Measurements from ENCODE around the gene HLA-A. TPM values are rescaled to one million over a fixed set of nuclear protein-coding genes. Genes with fewer than 3 reads are reported as not detected.

Gene HLA-A
- total and polyA plus RNA-seq, 2 of the 13 experiments (the other 11 are each of a cell fraction or from before 2014, with no cell fraction given) = 345 to 527 TPM

- TF ChIP-seq ZSCAN5A (CRISPR knock-in tag; IDR thresholded peaks at IDR 0.05; ENCODE audit: borderline replicate concordance) (no peak), JUN (CRISPR knock-in tag; IDR thresholded peaks at IDR 0.05) (no peak), HHEX (CRISPR knock-in tag; IDR thresholded peaks at IDR 0.05) (no peak), NFE2L2 (IDR thresholded peaks at IDR 0.05; ENCODE audit: low read length) (no peak), ZNF468 (CRISPR knock-in tag; IDR thresholded peaks at IDR 0.05) (no peak), MZF1 (CRISPR knock-in tag; IDR thresholded peaks at IDR 0.05; ENCODE audit: borderline replicate concordance) (no peak), ZNF546 (CRISPR knock-in tag; conservative IDR thresholded peaks at IDR 0.05) (no peak), KLF15 (CRISPR knock-in tag; IDR thresholded peaks at IDR 0.05; ENCODE audit: borderline replicate concordance) (no peak; the same call in 1 of the 2 replicates), RBM22 (optimal IDR thresholded peaks at IDR 0.05; ENCODE audit: low read length) (no peak), KAT8 (CRISPR knock-in tag; IDR thresholded peaks at IDR 0.05) (no peak), DBP (CRISPR knock-in tag; IDR thresholded peaks at IDR 0.05; ENCODE audit: not compliant biosample characterization) (no peak), CENPX (CRISPR knock-in tag; IDR thresholded peaks at IDR 0.05) (no peak), ZNF407 (CRISPR knock-in tag; IDR thresholded peaks at IDR 0.05; ENCODE audit: not compliant biosample characterization) (no peak), NKX3-1 (CRISPR knock-in tag; IDR thresholded peaks at IDR 0.05) (no peak), ZNF781 (CRISPR knock-in tag; IDR thresholded peaks at IDR 0.05; ENCODE audit: borderline replicate concordance, not compliant biosample characterization) (no peak), FOSL2 (CRISPR knock-in tag; IDR thresholded peaks at IDR 0.05) (no peak), ZNF615 (CRISPR knock-in tag; IDR thresholded peaks at IDR 0.05; ENCODE audit: borderline replicate concordance) (no peak), SALL2 (CRISPR knock-in tag; IDR thresholded peaks at IDR 0.05) (no peak; the same call in 1 of the 2 replicates), MLLT10 (CRISPR knock-in tag; IDR thresholded peaks at IDR 0.05) (no peak), RFXANK (CRISPR knock-in tag; IDR thresholded peaks at IDR 0.05) (no peak)
Observed at GRCh38 chr6:29926413-29927274, 15.7 kb upstream of the HLA-A start (continued).

Data from HepG2 (cell line).